Neural progenitor cell (in vitro differentiated cells): ENCODE results near the gene GAMT. TPM values are rescaled to one million over a fixed set of nuclear protein-coding genes. Genes with fewer than 3 reads are reported as not detected.
A peak's percentile ranks its signal among the peaks of the same experiment; 100 is the strongest.

Experiments
- DNase-seq: peaks from one replicate; pipeline ENCODE4 v3.0.0-alpha.2; 2016; ENCODE audit warnings: low spot score
- H2AFZ ChIP-seq: fragments of 200-600 bp; sonication (generic); replicated peaks from 2 replicates; pipeline ENCODE4 v1.6.1; 2016; ENCODE audit warnings: antibody characterized with exemption
- H3F3A ChIP-seq: fragments of 200-600 bp; sonication (generic); 2 replicates; pipeline ENCODE4 v1.6.1; 2016; ENCODE audit warnings: antibody characterized with exemption, low read depth
- H3K27ac ChIP-seq: fragments of 200-600 bp; sonication (generic); 2 replicates; pipeline ENCODE4 v1.5.1; 2016; ENCODE audit warnings: mild to moderate bottlenecking
- H3K27me3 ChIP-seq: fragments of 200-600 bp; sonication (generic); 2 replicates; pipeline ENCODE4 v1.6.1; 2016; ENCODE audit warnings: mild to moderate bottlenecking, moderate library complexity
- H3K36me3 ChIP-seq: fragments of 200-600 bp; sonication (generic); 2 replicates; pipeline ENCODE4 v1.5.1; 2016
- H3K4me1 ChIP-seq: fragments of 200-600 bp; sonication (generic); 2 replicates; pipeline ENCODE4 v1.6.1; 2016; ENCODE audit warnings: mixed run types
- H3K4me2 ChIP-seq: fragments of 200-600 bp; sonication (generic); 2 replicates; pipeline ENCODE4 v1.6.1; 2016
- H3K4me3 ChIP-seq: fragments of 200-600 bp; sonication (generic); 2 replicates; pipeline ENCODE4 v1.5.1; 2016
- H3K79me2 ChIP-seq: fragments of 200-600 bp; sonication (generic); 2 replicates; pipeline ENCODE4 v1.6.1; 2016; ENCODE audit warnings: low read depth
- H3K9ac ChIP-seq: fragments of 200-600 bp; sonication (generic); 2 replicates; pipeline ENCODE4 v1.6.1; 2016
- H3K9me3 ChIP-seq: fragments of 200-600 bp; sonication (generic); 2 replicates; pipeline ENCODE4 v1.5.1; 2016; ENCODE audit warnings: low read depth
- H4K20me1 ChIP-seq: fragments of 200-600 bp; sonication (generic); 2 replicates; pipeline ENCODE4 v1.6.1; 2016; ENCODE audit warnings: low read depth
- H3K27ac Mint-ChIP-seq: 3 replicates; pipeline ENCODE4 v1.8.0; 2021; ENCODE audit warnings: mixed read lengths
- H3K27me3 Mint-ChIP-seq: 2 replicates; pipeline ENCODE4 v1.8.0; 2022; ENCODE audit warnings: low read depth, mild to moderate bottlenecking, inconsistent platforms, moderate library complexity, mixed read lengths; ENCODE audit not compliant: insufficient read depth
- H3K36me3 Mint-ChIP-seq: 3 replicates; pipeline ENCODE4 v1.8.0; 2021; ENCODE audit warnings: mixed read lengths
- H3K4me1 Mint-ChIP-seq: 3 replicates; pipeline ENCODE4 v1.8.0; 2021; ENCODE audit warnings: mixed read lengths
- H3K4me3 Mint-ChIP-seq: 3 replicates; pipeline ENCODE4 v1.8.0; 2021; ENCODE audit warnings: mild to moderate bottlenecking, moderate library complexity, mixed read lengths
- H3K9me3 Mint-ChIP-seq: 3 replicates; pipeline ENCODE4 v1.8.0; 2020; ENCODE audit warnings: mixed read lengths
- CTCF ChIP-seq: fragments of 200-600 bp; sonication (generic); IDR thresholded peaks from 2 replicates; pipeline ENCODE4 v1.5.1; 2017; ENCODE audit warnings: antibody characterized with exemption, mild to moderate bottlenecking
- EZH2 ChIP-seq: fragments of 200-600 bp; sonication (generic); IDR thresholded peaks from 2 replicates; pipeline ENCODE4 v1.6.1; 2017; ENCODE audit warnings: antibody characterized with exemption, mild to moderate bottlenecking, moderate library complexity
- EZH2phosphoT487 ChIP-seq: fragments of 200-600 bp; sonication (generic); IDR thresholded peaks from 2 replicates; pipeline ENCODE4 v1.6.1; 2017; ENCODE audit warnings: antibody characterized with exemption
- total RNA-seq: library from RNA; depleted of rRNA; stranded (reverse); fragments of >200 nt; gene quantifications from 2 replicates; pipeline ENCODE4 v1.2.3, GENCODE V29; 2015; ENCODE audit warnings: low replicate concordance

The GAMT gene
- total RNA-seq, 1 donor from 2014 or later, result 13.8 TPM

GRCh38 chr19:1377176-1377964, 24.0 kb downstream of the GAMT start:
- H3K9me3 Mint-ChIP-seq, result no peaks in the 10 kb centered on the region
- peaks cover 16% of the 10 kb centered on the region for H3K36me3 Mint-ChIP-seq
- Histone ChIP-seq H3K4me3 (no peak overlapping the region), H3K36me3 (no peaks in the 10 kb centered on the region), H3K9ac (no peak overlapping the region), H4K20me1 (peaks cover 4% of the 10 kb centered on the region), H3K4me1 (peaks cover 19% of the 10 kb centered on the region), H2AFZ (no peak overlapping the region), H3K9me3 (no peaks in the 10 kb centered on the region), H3K27ac (no peak overlapping the region), H3K27me3 (no peaks in the 10 kb centered on the region), H3K79me2 (no peaks in the 10 kb centered on the region), H3K4me2 (no peak overlapping the region), H3F3A (peaks cover 47% of the 10 kb centered on the region)
- H3K27ac Mint-ChIP-seq, result no peak overlapping the region
- peaks cover 7% of the 10 kb centered on the region for H3K4me1 Mint-ChIP-seq
- DNase-seq, result no peak
- H3K4me3 Mint-ChIP-seq, result no peak overlapping the region
- no peak for TF ChIP-seq EZH2
- no peak for TF ChIP-seq CTCF
- TF ChIP-seq EZH2phosphoT487, result no peak
- H3K27me3 Mint-ChIP-seq, result peaks cover 5% of the 10 kb centered on the region

- H3K9me3 Mint-ChIP-seq, result no peaks in the 10 kb centered on the region
- peaks cover 5% of the 10 kb centered on the region for H3K27me3 Mint-ChIP-seq
- no peak overlapping the region for H3K4me3 Mint-ChIP-seq
Measured at GRCh38 chr19:1376415-1376805, 24.9 kb downstream of the GAMT start.

GRCh38 chr19:1374250-1374577, 27.1 kb downstream of the GAMT start:
- Histone ChIP-seq H3F3A (peaks cover 26% of the 10 kb centered on the region), H3K79me2 (no peaks in the 10 kb centered on the region), H3K4me3 (no peak overlapping the region), H3K27me3 (no peaks in the 10 kb centered on the region), H3K27ac (no peak overlapping the region), H3K4me1 (no peaks in the 10 kb centered on the region), H3K9me3 (no peaks in the 10 kb centered on the region), H4K20me1 (peaks cover 4% of the 10 kb centered on the region), H3K4me2 (no peak overlapping the region), H2AFZ (no peak overlapping the region), H3K36me3 (peaks cover 4% of the 10 kb centered on the region), H3K9ac (no peak overlapping the region)
- no peak for DNase-seq
- Mint-ChIP-seq H3K27ac (no peak overlapping the region), H3K4me3 (peak overlapping the region; percentile 43), H3K4me1 (peaks cover 3% of the 10 kb centered on the region), H3K9me3 (no peaks in the 10 kb centered on the region), H3K27me3 (peaks cover 4% of the 10 kb centered on the region), H3K36me3 (peaks cover 23% of the 10 kb centered on the region)
- TF ChIP-seq EZH2phosphoT487 (no peak), EZH2 (no peak), CTCF (no peak)

More at GRCh38 chr19:1376415-1376805, 24.9 kb downstream of the GAMT start:
- Histone ChIP-seq H3K9me3 (no peaks in the 10 kb centered on the region), H3F3A (peaks cover 40% of the 10 kb centered on the region), H3K27me3 (no peaks in the 10 kb centered on the region), H3K27ac (no peak overlapping the region), H3K36me3 (peaks cover 2% of the 10 kb centered on the region), H3K9ac (no peak overlapping the region), H3K79me2 (no peaks in the 10 kb centered on the region), H3K4me2 (no peak overlapping the region), H4K20me1 (peaks cover 4% of the 10 kb centered on the region), H3K4me3 (no peak overlapping the region), H3K4me1 (peaks cover 10% of the 10 kb centered on the region), H2AFZ (no peak overlapping the region)
- no peak for DNase-seq
- Mint-ChIP-seq H3K4me1 (peaks cover 4% of the 10 kb centered on the region), H3K36me3 (peaks cover 18% of the 10 kb centered on the region), H3K27ac (no peak overlapping the region)
- TF ChIP-seq EZH2 (no peak), EZH2phosphoT487 (no peak)

- Mint-ChIP-seq H3K9me3 (no peaks in the 10 kb centered on the region), H3K27me3 (peaks cover 4% of the 10 kb centered on the region), H3K36me3 (peaks cover 23% of the 10 kb centered on the region), H3K27ac (no peak overlapping the region), H3K4me3 (peak overlapping the region; percentile 43), H3K4me1 (peaks cover 3% of the 10 kb centered on the region)
- Histone ChIP-seq H3F3A (peaks cover 26% of the 10 kb centered on the region), H3K4me1 (no peaks in the 10 kb centered on the region), H3K79me2 (no peaks in the 10 kb centered on the region), H3K27me3 (no peaks in the 10 kb centered on the region), H3K4me2 (no peak overlapping the region), H3K27ac (no peak overlapping the region), H3K9me3 (no peaks in the 10 kb centered on the region), H2AFZ (no peak overlapping the region), H3K4me3 (no peak overlapping the region), H4K20me1 (peaks cover 4% of the 10 kb centered on the region), H3K36me3 (peaks cover 4% of the 10 kb centered on the region), H3K9ac (no peak overlapping the region)
- TF ChIP-seq CTCF (no peak), EZH2phosphoT487 (no peak), EZH2 (no peak)
- DNase-seq, result no peak
Measured at GRCh38 chr19:1373534-1374249, 27.6 kb downstream of the GAMT start.
